ENCODE results near the gene PI4KB.

PI4KB gene

DNA sequence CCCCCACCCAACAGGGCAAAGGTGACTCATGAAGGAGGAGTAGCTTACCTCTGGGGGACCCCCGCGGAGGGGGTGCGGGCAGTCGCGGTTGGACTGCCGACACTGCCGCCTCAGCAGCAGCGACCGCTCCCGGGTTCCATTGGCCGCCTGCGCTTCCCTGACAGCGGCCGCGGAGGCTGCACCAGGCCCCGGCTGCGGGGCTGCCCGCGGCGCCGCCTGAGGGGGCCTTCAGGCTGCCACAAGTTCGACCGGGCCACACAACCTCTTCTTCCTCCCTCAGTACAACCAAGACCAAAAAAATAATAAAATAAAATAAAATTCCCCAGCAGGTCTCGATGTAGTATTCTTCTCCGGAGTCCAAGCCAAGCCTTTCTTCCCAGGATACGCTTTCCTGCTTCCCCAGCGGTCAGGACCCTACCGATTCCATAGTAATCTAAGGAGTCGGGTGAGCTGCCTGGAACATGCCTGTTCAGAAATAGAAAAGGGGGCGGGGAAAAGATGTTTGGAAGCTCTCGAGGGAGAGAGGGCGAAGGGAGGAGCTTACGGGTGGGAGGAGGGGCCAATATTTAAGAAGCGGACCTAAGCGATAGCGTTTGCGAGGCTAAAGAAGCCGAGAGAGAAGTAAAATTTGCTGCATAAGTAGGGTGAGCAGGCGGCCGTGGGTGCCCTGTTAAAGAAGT, at the start of gene PI4KB:
Gene PI4KB (minus strand): TSS at position 194 of the 680 bp plus-strand sequence. CDS start 10,935 bp downstream, outside the sequence.
- no peak for TF ChIP-seq CTCF (IDR thresholded peaks at IDR 0.05; ENCODE audit: low read depth, low read length, missing control alignments)
- peak within 1 kb of the TSS; percentile 50 for H3K4me3 ChIP-seq (replicated peaks; ENCODE audit: low read depth, low read length)
- DNase-seq (ENCODE audit: extremely low read depth, low read depth), result peak; percentile 95

DNA sequence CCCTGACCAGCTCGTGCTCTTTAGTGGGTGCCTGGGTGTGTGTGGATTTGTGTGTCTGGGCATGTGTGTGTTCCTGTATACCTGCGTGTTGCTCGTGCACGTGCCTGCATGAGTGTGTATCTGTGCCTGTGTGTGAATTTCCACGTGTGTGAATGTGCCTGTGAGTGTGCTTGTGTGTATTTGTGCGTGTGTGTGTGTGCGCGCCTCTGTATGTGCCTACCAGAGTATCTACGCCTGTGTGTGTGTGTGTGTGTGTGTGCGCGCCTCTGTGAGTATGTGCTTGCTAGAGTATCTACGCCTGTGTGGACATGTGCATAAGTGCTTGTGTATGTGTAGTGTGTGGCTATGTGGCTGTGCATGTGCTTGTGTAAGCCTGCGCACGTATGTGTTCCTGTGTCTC, 46.0 kb upstream of the PI4KB start:
- DNase-seq (ENCODE audit: extremely low read depth, low read depth), result no peak
- no peak overlapping the region for H3K4me3 ChIP-seq (replicated peaks; ENCODE audit: low read depth, low read length)
- TF ChIP-seq CTCF (IDR thresholded peaks at IDR 0.05; ENCODE audit: low read depth, low read length, missing control alignments), result no peak

DNA sequence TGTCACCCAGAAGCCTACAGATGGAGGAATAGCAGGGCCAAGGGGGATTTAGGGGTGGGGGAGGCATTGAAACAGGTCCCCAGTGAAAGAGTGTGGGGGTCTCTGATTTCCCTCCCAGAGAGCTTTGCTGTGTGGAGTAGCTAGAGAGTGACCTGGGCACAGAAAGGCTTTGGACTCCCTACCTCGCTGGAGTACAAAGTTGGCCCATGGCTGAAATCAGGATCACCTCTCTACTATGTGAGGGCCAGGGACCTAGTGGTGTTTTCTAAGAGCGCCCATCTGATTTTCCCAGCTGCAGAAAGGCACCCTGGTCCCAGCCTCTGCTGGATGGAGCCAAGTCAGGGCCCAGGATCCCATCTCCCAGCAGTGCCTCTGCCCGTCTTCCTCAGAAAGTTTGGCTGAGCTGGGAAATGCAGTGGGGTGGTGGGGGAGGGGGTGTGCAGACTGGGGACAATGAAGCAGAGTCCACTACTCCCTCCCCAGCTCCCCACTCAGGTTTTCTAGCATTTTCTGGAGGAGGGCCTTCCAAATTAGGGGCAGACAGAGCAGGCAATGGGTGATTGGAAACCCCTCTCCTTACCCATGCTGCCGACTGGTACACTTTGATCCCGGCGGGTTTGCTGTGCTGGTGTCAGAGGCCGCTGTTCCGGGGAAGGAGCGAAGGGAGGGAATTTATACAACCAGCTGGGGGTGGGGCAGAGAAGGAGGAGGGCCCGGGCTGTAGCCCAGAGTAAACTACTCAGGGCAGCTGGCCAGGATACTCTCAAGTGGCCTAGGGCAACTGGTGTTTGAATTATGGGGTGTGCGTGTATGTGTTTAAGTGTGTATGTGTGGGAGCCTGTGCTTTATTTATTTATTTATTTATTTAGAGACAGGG, 45.1 kb upstream of the PI4KB start, which contains the start of gene SELENBP1:
Gene SELENBP1 (minus strand): TSS at position 648 of the 877 bp plus-strand sequence. CDS start 64 bp downstream, at position 584.
- H3K4me3 ChIP-seq (replicated peaks; ENCODE audit: low read depth, low read length), result peak within 1 kb of the TSS; percentile 46
- peak; percentile 26 for DNase-seq (ENCODE audit: extremely low read depth, low read depth)
- no peak for TF ChIP-seq CTCF (IDR thresholded peaks at IDR 0.05; ENCODE audit: low read depth, low read length, missing control alignments)

GRCh38 chr1:151371370-151372057, 44.3 kb upstream of the PI4KB start:
- DNase-seq (ENCODE audit: extremely low read depth, low read depth), result no peak

DNA sequence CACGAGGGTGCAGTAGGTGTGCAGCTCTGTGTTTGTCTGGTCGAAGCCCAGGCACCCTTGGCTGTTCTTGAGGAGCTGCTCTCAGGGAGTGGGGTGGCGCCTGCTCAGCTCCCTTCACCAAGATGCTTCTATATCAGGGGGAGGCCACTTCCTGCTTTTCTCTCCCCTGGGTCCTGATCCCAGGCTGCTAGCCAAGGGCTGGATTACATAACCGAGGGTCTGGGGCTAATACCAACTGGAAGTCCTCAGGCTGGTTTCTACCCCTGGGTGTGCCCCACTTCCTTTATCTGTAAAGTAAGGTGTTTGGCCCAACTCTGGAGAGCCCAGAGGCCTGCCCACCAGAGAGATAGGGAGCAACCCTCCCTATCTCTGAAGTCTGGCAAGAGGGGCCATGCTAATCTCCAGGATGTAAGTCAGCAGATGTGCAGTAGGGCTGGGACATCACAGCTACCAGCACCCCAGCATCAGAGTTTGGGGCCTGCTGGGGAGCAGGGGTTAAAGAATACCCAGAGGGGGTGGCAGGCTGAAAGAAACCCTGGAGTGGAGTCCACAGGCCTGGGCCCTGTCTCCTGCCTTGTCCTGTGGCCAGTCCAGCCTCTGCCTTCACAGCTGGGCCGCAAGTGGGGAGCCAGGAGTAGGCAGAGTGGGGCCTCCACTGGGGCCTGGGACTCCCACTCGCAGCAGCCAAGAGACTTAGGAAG, 43.1 kb upstream of the PI4KB start:
- no peak for DNase-seq (ENCODE audit: extremely low read depth, low read depth)
- TF ChIP-seq CTCF (IDR thresholded peaks at IDR 0.05; ENCODE audit: low read depth, low read length, missing control alignments), result no peak
- H3K4me3 ChIP-seq (replicated peaks; ENCODE audit: low read depth, low read length), result no peak overlapping the region

More at GRCh38 chr1:151371370-151372057, 44.3 kb upstream of the PI4KB start:
- peak overlapping the region; percentile 46 for H3K4me3 ChIP-seq (replicated peaks; ENCODE audit: low read depth, low read length)
- TF ChIP-seq CTCF (IDR thresholded peaks at IDR 0.05; ENCODE audit: low read depth, low read length, missing control alignments), result no peak

DNA sequence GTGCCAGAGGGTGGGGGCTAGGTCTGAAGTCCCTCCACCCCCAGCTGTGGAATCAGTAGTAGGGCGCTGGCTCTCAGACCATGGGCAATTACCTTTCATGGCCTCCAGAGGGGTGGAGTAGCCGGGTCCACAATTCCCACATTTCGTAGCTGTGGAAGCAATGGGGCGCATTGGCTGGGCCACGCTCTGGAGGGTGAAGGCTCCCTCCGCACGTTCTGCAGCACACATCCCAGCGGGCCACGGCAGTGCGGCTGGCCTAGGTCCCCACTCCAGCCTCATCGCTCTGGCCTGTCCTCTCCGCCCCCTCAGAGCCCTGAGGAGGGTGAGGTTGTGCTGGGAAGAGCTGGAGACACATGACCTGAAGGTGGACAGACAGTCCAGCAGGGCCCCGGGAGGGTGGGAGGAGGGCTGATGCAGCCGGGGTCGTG, 42.4 kb upstream of the PI4KB start:
- no peak for TF ChIP-seq CTCF (IDR thresholded peaks at IDR 0.05; ENCODE audit: low read depth, low read length, missing control alignments)

More for the DNA sequence above, 42.4 kb upstream of the PI4KB start:
- H3K4me3 ChIP-seq (replicated peaks; ENCODE audit: low read depth, low read length), result no peak overlapping the region
- no peak for DNase-seq (ENCODE audit: extremely low read depth, low read depth)

All from HFF-Myc (cell line).